Neural progenitor cell (in vitro differentiated cells): ENCODE data around the gene RNF181. TPM values are rescaled to one million over a fixed set of nuclear protein-coding genes. Genes with fewer than 3 reads are reported as not detected.
A peak's percentile ranks its signal among the peaks of the same experiment; 100 is the strongest.

ENCODE experiments used
- DNase-seq: peaks from one replicate; pipeline ENCODE4 v3.0.0-alpha.2; 2016; ENCODE audit warnings: low spot score
- H2AFZ ChIP-seq: fragments of 200-600 bp; sonication (generic); replicated peaks from 2 replicates; pipeline ENCODE4 v1.6.1; 2016; ENCODE audit warnings: antibody characterized with exemption
- H3F3A ChIP-seq: fragments of 200-600 bp; sonication (generic); 2 replicates; pipeline ENCODE4 v1.6.1; 2016; ENCODE audit warnings: antibody characterized with exemption, low read depth
- H3K27ac ChIP-seq: fragments of 200-600 bp; sonication (generic); 2 replicates; pipeline ENCODE4 v1.5.1; 2016; ENCODE audit warnings: mild to moderate bottlenecking
- H3K27me3 ChIP-seq: fragments of 200-600 bp; sonication (generic); 2 replicates; pipeline ENCODE4 v1.6.1; 2016; ENCODE audit warnings: mild to moderate bottlenecking, moderate library complexity
- H3K36me3 ChIP-seq: fragments of 200-600 bp; sonication (generic); 2 replicates; pipeline ENCODE4 v1.5.1; 2016
- H3K4me1 ChIP-seq: fragments of 200-600 bp; sonication (generic); 2 replicates; pipeline ENCODE4 v1.6.1; 2016; ENCODE audit warnings: mixed run types
- H3K4me2 ChIP-seq: fragments of 200-600 bp; sonication (generic); 2 replicates; pipeline ENCODE4 v1.6.1; 2016
- H3K4me3 ChIP-seq: fragments of 200-600 bp; sonication (generic); 2 replicates; pipeline ENCODE4 v1.5.1; 2016
- H3K79me2 ChIP-seq: fragments of 200-600 bp; sonication (generic); 2 replicates; pipeline ENCODE4 v1.6.1; 2016; ENCODE audit warnings: low read depth
- H3K9ac ChIP-seq: fragments of 200-600 bp; sonication (generic); 2 replicates; pipeline ENCODE4 v1.6.1; 2016
- H3K9me3 ChIP-seq: fragments of 200-600 bp; sonication (generic); 2 replicates; pipeline ENCODE4 v1.5.1; 2016; ENCODE audit warnings: low read depth
- H4K20me1 ChIP-seq: fragments of 200-600 bp; sonication (generic); 2 replicates; pipeline ENCODE4 v1.6.1; 2016; ENCODE audit warnings: low read depth
- H3K27ac Mint-ChIP-seq: 3 replicates; pipeline ENCODE4 v1.8.0; 2021; ENCODE audit warnings: mixed read lengths
- H3K27me3 Mint-ChIP-seq: 2 replicates; pipeline ENCODE4 v1.8.0; 2022; ENCODE audit warnings: low read depth, mild to moderate bottlenecking, inconsistent platforms, moderate library complexity, mixed read lengths; ENCODE audit not compliant: insufficient read depth
- H3K36me3 Mint-ChIP-seq: 3 replicates; pipeline ENCODE4 v1.8.0; 2021; ENCODE audit warnings: mixed read lengths
- H3K4me1 Mint-ChIP-seq: 3 replicates; pipeline ENCODE4 v1.8.0; 2021; ENCODE audit warnings: mixed read lengths
- H3K4me3 Mint-ChIP-seq: 3 replicates; pipeline ENCODE4 v1.8.0; 2021; ENCODE audit warnings: mild to moderate bottlenecking, moderate library complexity, mixed read lengths
- H3K9me3 Mint-ChIP-seq: 3 replicates; pipeline ENCODE4 v1.8.0; 2020; ENCODE audit warnings: mixed read lengths
- CTCF ChIP-seq: fragments of 200-600 bp; sonication (generic); IDR thresholded peaks from 2 replicates; pipeline ENCODE4 v1.5.1; 2017; ENCODE audit warnings: antibody characterized with exemption, mild to moderate bottlenecking
- EZH2 ChIP-seq: fragments of 200-600 bp; sonication (generic); IDR thresholded peaks from 2 replicates; pipeline ENCODE4 v1.6.1; 2017; ENCODE audit warnings: antibody characterized with exemption, mild to moderate bottlenecking, moderate library complexity
- EZH2phosphoT487 ChIP-seq: fragments of 200-600 bp; sonication (generic); IDR thresholded peaks from 2 replicates; pipeline ENCODE4 v1.6.1; 2017; ENCODE audit warnings: antibody characterized with exemption
- total RNA-seq: library from RNA; depleted of rRNA; stranded (reverse); fragments of >200 nt; gene quantifications from 2 replicates; pipeline ENCODE4 v1.2.3, GENCODE V29; 2015; ENCODE audit warnings: low replicate concordance

Gene RNF181
- total RNA-seq, 1 donor from 2014 or later, result 81.3 TPM

DNA sequence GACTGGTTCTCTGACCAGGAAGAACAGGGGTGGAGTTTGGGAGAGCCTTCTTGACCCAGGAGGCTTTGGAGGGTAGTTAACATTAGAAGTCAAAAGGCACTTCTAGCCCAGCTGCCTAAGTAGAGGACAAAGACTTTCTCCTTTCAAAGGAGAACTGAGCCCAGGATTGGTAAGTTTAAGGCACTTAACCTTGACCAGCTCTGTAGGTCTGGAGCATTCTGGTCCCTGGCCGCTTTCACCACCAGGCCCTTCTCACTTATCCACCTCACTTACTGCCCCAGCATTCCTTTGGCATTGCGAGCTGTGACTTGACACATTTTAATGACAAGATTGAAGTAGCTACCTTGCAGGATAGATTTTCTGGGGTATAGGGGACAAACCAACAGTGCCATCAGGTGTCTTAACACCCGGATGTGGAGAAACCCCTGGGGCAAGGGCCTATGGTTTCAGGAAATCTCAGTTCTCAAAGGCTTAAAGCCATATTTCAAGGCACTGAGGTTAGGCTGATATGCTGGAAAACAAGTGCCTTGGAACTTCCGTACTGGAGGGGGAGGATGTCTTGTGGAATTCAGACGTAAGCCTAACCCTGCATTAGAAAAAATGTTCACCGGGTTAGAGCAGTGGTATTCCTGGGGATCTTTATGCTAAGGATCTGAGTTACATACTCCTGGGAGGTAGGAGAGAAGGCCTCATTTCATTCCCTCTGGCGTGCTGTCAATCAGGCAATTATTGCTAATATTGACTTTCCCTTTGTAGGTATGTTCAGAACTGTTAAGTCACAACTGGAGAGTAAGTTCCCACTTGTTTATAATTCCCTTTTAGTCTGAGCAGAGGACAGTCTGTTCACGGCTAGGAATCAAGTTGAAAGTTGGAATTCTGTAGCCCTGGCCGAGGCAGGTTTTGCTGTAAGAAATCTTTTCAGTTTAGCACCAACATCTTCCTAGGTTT, 12.0 kb downstream of the RNF181 start:
- Mint-ChIP-seq H3K27ac (no peak overlapping the region), H3K9me3 (no peaks in the 10 kb centered on the region), H3K36me3 (peaks cover 24% of the 10 kb centered on the region), H3K27me3 (peaks cover 2% of the 10 kb centered on the region), H3K4me1 (peaks cover 37% of the 10 kb centered on the region), H3K4me3 (no peak overlapping the region)
- Histone ChIP-seq H3K9ac (no peak overlapping the region), H3K9me3 (no peaks in the 10 kb centered on the region), H3K4me3 (no peak overlapping the region), H3K79me2 (peaks cover 34% of the 10 kb centered on the region), H2AFZ (no peak overlapping the region), H3K4me1 (no peaks in the 10 kb centered on the region), H3K27ac (no peak overlapping the region), H3K36me3 (no peaks in the 10 kb centered on the region), H3K27me3 (no peaks in the 10 kb centered on the region), H3F3A (peaks cover 33% of the 10 kb centered on the region), H4K20me1 (peaks cover 18% of the 10 kb centered on the region), H3K4me2 (no peak overlapping the region)
- no peak for DNase-seq
- TF ChIP-seq EZH2phosphoT487, result no peak

- H4K20me1 ChIP-seq, result peaks cover 13% of the 10 kb centered on the region
- no peaks in the 10 kb centered on the region for H3K36me3 ChIP-seq
- no peaks in the 10 kb centered on the region for H3K27me3 ChIP-seq
- H3K27ac Mint-ChIP-seq, result peak overlapping the region; percentile 94
- peaks cover 17% of the 10 kb centered on the region for H3K36me3 Mint-ChIP-seq
- peak overlapping the region; percentile 80 for H3K4me2 ChIP-seq
- peaks cover 37% of the 10 kb centered on the region for H3F3A ChIP-seq
- peak overlapping the region; percentile 64 for H3K4me3 ChIP-seq
- no peaks in the 10 kb centered on the region for H3K4me1 ChIP-seq
- H3K27ac ChIP-seq, result no peak overlapping the region
- peaks cover 19% of the 10 kb centered on the region for H3K4me1 Mint-ChIP-seq
- peak overlapping the region; percentile 29 for H3K9ac ChIP-seq
- H3K27me3 Mint-ChIP-seq, result peaks cover 2% of the 10 kb centered on the region
- H2AFZ ChIP-seq, result no peak overlapping the region
- H3K4me3 Mint-ChIP-seq, result peak overlapping the region; percentile 100
- no peak for DNase-seq
- H3K9me3 Mint-ChIP-seq, result no peaks in the 10 kb centered on the region
- H3K9me3 ChIP-seq, result no peaks in the 10 kb centered on the region
- H3K79me2 ChIP-seq, result peaks cover 24% of the 10 kb centered on the region
- TF ChIP-seq CTCF (no peak), EZH2phosphoT487 (no peak), EZH2 (no peak)
Observed at GRCh38 chr2:85611217-85611704, 15.7 kb downstream of the RNF181 start.

DNA sequence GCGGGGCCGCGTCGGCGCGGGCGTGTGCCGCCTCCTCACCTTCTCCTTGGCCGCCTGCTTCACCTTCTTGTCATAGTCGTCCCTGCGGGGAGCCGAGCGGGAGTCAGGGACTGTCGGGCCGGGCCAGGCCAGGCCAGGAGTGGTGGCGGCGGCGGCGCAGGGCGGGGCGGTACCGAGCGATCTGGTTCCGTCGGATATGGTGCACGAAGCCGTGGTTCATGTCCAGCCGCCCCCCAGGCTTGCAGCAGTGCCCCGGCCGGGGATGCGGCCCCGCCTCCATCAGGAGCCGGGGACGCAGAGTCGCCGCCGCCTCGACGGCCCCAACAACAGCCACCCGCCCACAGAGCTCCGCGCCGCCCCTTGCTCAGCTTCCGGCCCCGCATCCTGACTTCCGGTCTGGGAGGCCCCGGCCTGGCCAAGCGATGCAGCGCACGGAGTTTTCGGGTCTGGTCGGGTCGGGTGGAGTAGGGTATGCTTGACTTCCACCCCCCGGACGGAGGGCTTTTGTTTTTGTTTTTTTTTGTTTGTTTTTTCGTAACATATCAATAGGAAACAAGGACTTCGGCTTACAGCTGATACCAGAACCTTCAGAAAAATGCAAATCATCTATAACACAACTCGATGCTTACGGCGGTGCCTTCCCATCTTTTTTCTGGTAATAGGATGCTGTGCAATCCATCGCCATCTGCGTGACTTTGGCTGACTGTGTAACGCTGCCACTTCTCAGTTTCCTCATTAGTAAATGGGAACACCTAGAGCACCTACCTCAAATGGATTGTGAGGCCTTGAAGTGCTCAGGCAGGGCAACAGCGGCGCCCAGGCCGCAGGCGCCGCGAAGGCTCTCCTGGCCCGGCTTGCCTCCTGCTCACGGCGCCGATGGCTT, 16.4 kb downstream of the RNF181 start, which contains the start of gene C2orf68:
Gene C2orf68, minus strand, starts transcription at position 362 of the 883 bp plus-strand sequence. Its CDS starts 82 bp downstream, at position 280.
- Histone ChIP-seq H3K9ac (peak within 1 kb of the TSS; percentile 29), H2AFZ (peak within 1 kb of the TSS; percentile 27), H3K79me2 (peaks cover 31% of the 10 kb centered on the region), H3F3A (peaks cover 37% of the 10 kb centered on the region), H3K36me3 (no peaks in the 10 kb centered on the region), H3K27me3 (no peaks in the 10 kb centered on the region), H3K4me3 (peak within 1 kb of the TSS; percentile 64), H3K27ac (peak within 1 kb of the TSS; percentile 40), H4K20me1 (peaks cover 18% of the 10 kb centered on the region), H3K4me2 (peak within 1 kb of the TSS; percentile 80), H3K4me1 (peaks cover 2% of the 10 kb centered on the region), H3K9me3 (no peaks in the 10 kb centered on the region)
- no peak for TF ChIP-seq EZH2
- no peak for TF ChIP-seq CTCF
- TF ChIP-seq EZH2phosphoT487, result no peak
- Mint-ChIP-seq H3K9me3 (no peaks in the 10 kb centered on the region), H3K4me1 (peaks cover 18% of the 10 kb centered on the region), H3K4me3 (peak within 1 kb of the TSS; percentile 100), H3K36me3 (peaks cover 16% of the 10 kb centered on the region), H3K27me3 (peaks cover 2% of the 10 kb centered on the region), H3K27ac (peak within 1 kb of the TSS; percentile 94)
- peak; percentile 94 for DNase-seq
